Smooth muscle cell (in vitro differentiated cells): ENCODE data around the gene GABRB1. TPM values are rescaled to one million over a fixed set of nuclear protein-coding genes. Genes with fewer than 3 reads are reported as not detected.
"Not testable (repeated sequence)": the region's sequence is repeated elsewhere in the genome, so short reads cannot be mapped to it uniquely, and the experiment has no call there.

Experiments
- DNase-seq: peaks from one replicate; lab custom pipeline; 2025; ENCODE audit not compliant: unreplicated experiment; lab: John Stamatoyannopoulos, UW
- H2AFZ ChIP-seq: fragments of 200-600 bp; sonication (generic); 2 replicates; pipeline ENCODE4 v1.6.0; 2016; ENCODE audit warnings: antibody characterized with exemption, low read depth, mild to moderate bottlenecking
- H3F3A ChIP-seq: fragments of 200-600 bp; sonication (generic); 2 replicates; pipeline ENCODE4 v1.6.0; 2017; ENCODE audit warnings: antibody characterized with exemption, low read depth
- H3K27ac ChIP-seq: fragments of 200-600 bp; sonication (generic); 2 replicates; pipeline ENCODE4 v1.5.1; 2016; ENCODE audit warnings: low read depth, mild to moderate bottlenecking
- H3K27me3 ChIP-seq: fragments of 200-600 bp; sonication (generic); 2 replicates; pipeline ENCODE4 v1.6.1; 2016; ENCODE audit warnings: low read depth, mild to moderate bottlenecking
- H3K36me3 ChIP-seq: fragments of 200-600 bp; sonication (generic); 2 replicates; pipeline ENCODE4 v1.5.1; 2016; ENCODE audit warnings: low read depth
- H3K4me1 ChIP-seq: fragments of 200-600 bp; sonication (generic); 2 replicates; pipeline ENCODE4 v1.5.1; 2016; ENCODE audit warnings: low read depth
- H3K4me2 ChIP-seq: fragments of 200-600 bp; sonication (generic); 2 replicates; pipeline ENCODE4 v1.6.0; 2016; ENCODE audit warnings: mild to moderate bottlenecking
- H3K4me3 ChIP-seq: fragments of 200-600 bp; sonication (generic); 2 replicates; pipeline ENCODE4 v1.5.1; 2016; ENCODE audit warnings: mild to moderate bottlenecking
- H3K79me2 ChIP-seq: fragments of 200-600 bp; sonication (generic); 2 replicates; pipeline ENCODE4 v1.6.0; 2016; ENCODE audit warnings: low read depth, mild to moderate bottlenecking
- H3K9ac ChIP-seq: fragments of 200-600 bp; sonication (generic); 2 replicates; pipeline ENCODE4 v1.6.0; 2016; ENCODE audit warnings: low read depth
- H3K9me3 ChIP-seq: fragments of 200-600 bp; sonication (generic); replicated peaks from 2 replicates; pipeline ENCODE4 v1.5.1; 2016; ENCODE audit warnings: low read depth
- H4K20me1 ChIP-seq: fragments of 200-600 bp; sonication (generic); 2 replicates; pipeline ENCODE4 v1.6.0; 2016; ENCODE audit warnings: low read depth
- CTCF ChIP-seq: fragments of 200-600 bp; sonication (generic); IDR thresholded peaks from 2 replicates; pipeline ENCODE4 v1.5.1; 2017; ENCODE audit warnings: borderline replicate concordance, mild to moderate bottlenecking, antibody characterized with exemption; ENCODE audit not compliant: insufficient read depth, poor library complexity, severe bottlenecking
- WGBS: methylation state at CpG from one replicate; pipeline ENCODE4 v1.1.7; 2016; ENCODE audit warnings: low lambda C conversion rate; 5-methylcytosine and 5-hydroxymethylcytosine counted together
- polyA plus RNA-seq: library from polyadenylated mRNA; unstranded; fragments of >200 nt; fragmentation: Nextera tagmentation; extraction: Ambion mirVana; gene quantifications from 2 replicates; pipeline ENCODE4 v1.2.1, GENCODE V29; 2016
- total RNA-seq: library from RNA; depleted of rRNA; stranded (reverse); fragments of >200 nt; gene quantifications from 2 replicates; pipeline ENCODE4 v1.2.3, GENCODE V29; 2014

GABRB1 gene
- total and polyA plus RNA-seq, 2 experiments from 2014 or later, result 0.22 TPM; not detected in 1

GRCh38 chr4:47287735-47288134 lies 256.4 kb downstream of the GABRB1 start:
- Histone ChIP-seq H2AFZ (no peak overlapping the region), H3K4me1 (no peaks in the 10 kb centered on the region), H4K20me1 (no peaks in the 10 kb centered on the region), H3K9me3 (no peaks in the 10 kb centered on the region), H3K4me3 (no peak overlapping the region), H3K27ac (peak overlapping the region; percentile 9), H3K27me3 (no peaks in the 10 kb centered on the region), H3K36me3 (no peaks in the 10 kb centered on the region), H3K79me2 (no peaks in the 10 kb centered on the region), H3K9ac (no peak overlapping the region), H3K4me2 (no peak overlapping the region), H3F3A (no peaks in the 10 kb centered on the region)
- no peak for TF ChIP-seq CTCF
- 33% methylated on average over 2 of the region's 2 CpGs for WGBS
- DNase-seq, result no peak

- no peaks in the 10 kb centered on the region for H3K27me3 ChIP-seq
- no peaks in the 10 kb centered on the region for H3K79me2 ChIP-seq
- no peaks in the 10 kb centered on the region for H3K9me3 ChIP-seq
- H3K4me1 ChIP-seq, result no peaks in the 10 kb centered on the region
- DNase-seq, result no peak
- H3F3A ChIP-seq, result no peaks in the 10 kb centered on the region
- no peak overlapping the region for H3K27ac ChIP-seq
- H3K9ac ChIP-seq, result no peak overlapping the region
- no peak for TF ChIP-seq CTCF
- H2AFZ ChIP-seq, result no peak overlapping the region
- H3K4me3 ChIP-seq, result no peak overlapping the region
- no peaks in the 10 kb centered on the region for H3K36me3 ChIP-seq
- H4K20me1 ChIP-seq, result no peaks in the 10 kb centered on the region
- H3K4me2 ChIP-seq, result no peak overlapping the region
Measured at GRCh38 chr4:47289805-47290204, 258.4 kb downstream of the GABRB1 start.

DNA sequence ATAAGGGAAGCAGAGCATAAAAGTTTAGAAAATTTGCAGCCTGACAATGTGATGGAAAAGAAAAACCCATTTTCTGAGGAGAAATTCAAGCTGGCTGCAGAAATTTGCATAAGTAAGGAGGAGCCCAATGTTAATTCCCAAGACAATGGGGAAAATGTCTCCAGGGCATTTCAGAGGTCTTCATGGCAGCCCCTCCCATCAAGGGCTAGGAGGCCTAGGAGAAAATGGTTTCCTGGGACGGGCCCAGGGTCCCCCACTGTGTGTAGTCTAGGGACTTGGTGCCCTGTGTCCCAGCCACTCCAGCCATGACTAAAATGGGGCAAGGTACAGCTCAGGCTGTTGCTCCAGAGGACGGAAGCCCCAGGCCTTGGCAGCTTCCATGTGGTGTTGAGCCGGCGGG lies 259.5 kb downstream of the GABRB1 start:
- H3K27ac ChIP-seq, H2AFZ ChIP-seq, H3K4me2 ChIP-seq, DNase-seq, H3F3A ChIP-seq, H3K9me3 ChIP-seq, H3K36me3 ChIP-seq, H3K79me2 ChIP-seq, H3K4me1 ChIP-seq, H4K20me1 ChIP-seq, H3K9ac ChIP-seq, H3K4me3 ChIP-seq, H3K27me3 ChIP-seq: not testable (repeated sequence)
- WGBS, result 88% methylated on average over 4 of the region's 4 CpGs

GRCh38 chr4:47309165-47309564 lies 277.8 kb downstream of the GABRB1 start:
- Histone ChIP-seq H3K4me2 (no peak overlapping the region), H3K9me3 (no peaks in the 10 kb centered on the region), H3K79me2 (no peaks in the 10 kb centered on the region), H3K27me3 (no peaks in the 10 kb centered on the region), H3F3A (no peaks in the 10 kb centered on the region), H3K36me3 (no peaks in the 10 kb centered on the region), H3K9ac (no peak overlapping the region), H3K4me3 (no peak overlapping the region), H4K20me1 (no peaks in the 10 kb centered on the region), H3K27ac (no peak overlapping the region), H3K4me1 (no peaks in the 10 kb centered on the region), H2AFZ (no peak overlapping the region)
- no peak for DNase-seq
- no peak for TF ChIP-seq CTCF
